T-helper 17 cell (primary cell): Measurements from ENCODE around the gene DDAH1. TPM values are rescaled to one million over a fixed set of nuclear protein-coding genes. Genes with fewer than 3 reads are reported as not detected.

Experiments
- ATAC-seq: fragments of 150-1000 bp; cut with Tn5 transposase; 2 replicates; pipeline ENCODE4 v1.10.0; 2021; ENCODE audit warnings: mild to moderate bottlenecking, moderate library complexity
- DNase-seq, 3 donors: peaks; one replicate each; pipeline versions ENCODE4 v3.0.0 to v3.0.0-alpha.2; 2020 to 2021
- H3K9me3 ChIP-seq: one replicate; pipeline ENCODE4 v1.7.0; 2013; ENCODE audit warnings: low read length, mild to moderate bottlenecking; ENCODE audit not compliant: control insufficient read depth, poor library complexity, severe bottlenecking
- H3K27ac Mint-ChIP-seq: one replicate; pipeline ENCODE4 v1.8.0; 2022; ENCODE audit warnings: mild to moderate bottlenecking, moderate library complexity, mixed read lengths
- H3K27me3 Mint-ChIP-seq: one replicate; pipeline ENCODE4 v1.8.0; 2022; ENCODE audit warnings: mixed read lengths
- H3K36me3 Mint-ChIP-seq: one replicate; pipeline ENCODE4 v1.8.0; 2022; ENCODE audit warnings: low read depth, mixed read lengths
- H3K4me1 Mint-ChIP-seq: one replicate; pipeline ENCODE4 v1.8.0; 2022; ENCODE audit warnings: mild to moderate bottlenecking, mixed read lengths
- H3K4me3 Mint-ChIP-seq: one replicate; pipeline ENCODE4 v1.8.0; 2022; ENCODE audit warnings: mild to moderate bottlenecking, moderate library complexity, mixed read lengths
- total RNA-seq, 4 donors: library from RNA in 2 of 4; stranded (reverse) in 2 of 4; gene quantifications; one replicate each; pipeline ENCODE4 v1.2.3 and lab custom pipeline; 2022 to 2026

DDAH1 gene
- total RNA-seq, 2 donors from 2014 or later: not detected

- no peak overlapping the region for H3K4me3 Mint-ChIP-seq
- H3K9me3 ChIP-seq: no peaks in the 10 kb centered on the region
- no peak for ATAC-seq
- no peaks in the 10 kb centered on the region for H3K4me1 Mint-ChIP-seq
- H3K27me3 Mint-ChIP-seq: peaks cover 5% of the 10 kb centered on the region
- no peaks in the 10 kb centered on the region for H3K36me3 Mint-ChIP-seq
- DNase-seq: no peak
- H3K27ac Mint-ChIP-seq: no peak overlapping the region
Measured at GRCh38 chr1:85387781-85388180, 77.2 kb downstream of the DDAH1 start.

- H3K36me3 Mint-ChIP-seq: peaks cover 2% of the 10 kb centered on the region
- peaks cover 5% of the 10 kb centered on the region for H3K27me3 Mint-ChIP-seq
- ATAC-seq (no peak), DNase-seq (no peak)
- H3K4me3 Mint-ChIP-seq: no peak overlapping the region
- H3K4me1 Mint-ChIP-seq: no peaks in the 10 kb centered on the region
- no peaks in the 10 kb centered on the region for H3K9me3 ChIP-seq
- H3K27ac Mint-ChIP-seq: no peak overlapping the region
Measured at GRCh38 chr1:85386068-85386722, 78.8 kb downstream of the DDAH1 start.

DNA sequence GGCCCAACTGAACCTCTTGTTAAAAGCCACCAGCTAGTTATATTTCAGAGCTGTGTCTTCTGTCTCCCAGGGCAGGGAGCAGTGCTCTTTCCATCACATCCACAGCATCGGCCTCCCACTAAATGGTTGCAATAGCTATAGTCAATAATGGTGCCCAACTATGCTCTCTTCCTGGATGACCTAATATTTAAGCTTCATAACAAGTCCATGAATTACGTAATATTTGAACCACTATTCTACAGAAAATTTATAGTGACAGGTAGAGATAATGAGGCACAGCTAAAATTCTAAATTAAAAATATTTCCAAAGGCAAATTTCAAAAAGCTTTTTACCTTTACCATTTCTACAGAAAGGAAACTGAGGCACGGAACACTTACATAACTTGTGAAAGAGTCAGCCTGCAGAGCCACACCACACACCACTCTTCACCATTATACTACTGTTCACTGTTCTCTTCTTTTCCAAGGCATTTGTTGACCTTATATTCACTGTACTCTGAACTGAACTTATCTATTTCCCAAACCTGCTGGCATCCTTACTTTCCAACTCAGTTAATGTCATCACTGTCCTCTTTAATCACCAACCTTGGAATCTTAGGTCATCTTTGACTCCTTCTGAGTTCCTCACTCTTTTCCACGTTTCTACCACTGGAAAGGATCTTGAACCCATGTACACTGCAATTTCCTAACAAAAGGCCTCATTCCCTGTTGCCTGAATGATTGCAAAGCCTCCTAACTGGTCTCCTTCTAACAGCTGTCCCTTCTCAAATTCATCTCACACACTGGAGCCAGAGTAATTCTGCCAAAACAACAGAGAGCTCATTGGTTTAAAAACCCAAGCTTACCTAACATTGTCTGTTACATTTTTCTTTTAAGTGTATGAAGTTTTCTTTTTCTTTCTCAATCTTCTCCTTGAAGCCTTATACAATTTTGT is 85.5 kb downstream of the DDAH1 start:
- H3K4me3 Mint-ChIP-seq: no peak overlapping the region
- no peak overlapping the region for H3K27ac Mint-ChIP-seq
- no peaks in the 10 kb centered on the region for H3K4me1 Mint-ChIP-seq
- peaks cover 10% of the 10 kb centered on the region for H3K27me3 Mint-ChIP-seq
- DNase-seq (no peak), ATAC-seq (no peak)
- no peaks in the 10 kb centered on the region for H3K9me3 ChIP-seq
- peaks cover 2% of the 10 kb centered on the region for H3K36me3 Mint-ChIP-seq

- no peak overlapping the region for H3K4me3 Mint-ChIP-seq
- DNase-seq (no peak), ATAC-seq (no peak)
- no peak overlapping the region for H3K27ac Mint-ChIP-seq
- H3K36me3 Mint-ChIP-seq: peaks cover 2% of the 10 kb centered on the region
- no peaks in the 10 kb centered on the region for H3K4me1 Mint-ChIP-seq
- peaks cover 16% of the 10 kb centered on the region for H3K27me3 Mint-ChIP-seq
- peaks cover 3% of the 10 kb centered on the region for H3K9me3 ChIP-seq
Measured at GRCh38 chr1:85378534-85378933, 86.4 kb downstream of the DDAH1 start.

DNA sequence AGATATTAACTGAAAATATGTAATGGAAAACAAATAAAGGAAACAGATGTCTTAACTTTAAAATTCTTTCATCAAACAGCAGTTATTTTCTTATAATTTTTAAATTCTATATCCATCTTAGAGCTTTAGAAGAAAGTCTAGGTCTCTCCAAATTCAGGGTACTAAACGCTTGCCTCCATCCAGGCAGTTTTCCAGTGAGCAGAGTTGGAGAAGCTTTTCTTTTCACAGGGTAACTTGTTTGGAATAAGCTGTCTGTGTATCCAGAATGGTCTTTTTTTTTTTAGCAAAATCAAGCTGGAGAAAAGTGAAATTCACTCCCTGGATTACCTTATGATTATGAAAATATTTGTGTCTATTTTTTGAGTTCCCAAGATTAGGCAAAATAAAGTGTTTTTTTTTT is 88.6 kb downstream of the DDAH1 start:
- no peak for ATAC-seq

DNA sequence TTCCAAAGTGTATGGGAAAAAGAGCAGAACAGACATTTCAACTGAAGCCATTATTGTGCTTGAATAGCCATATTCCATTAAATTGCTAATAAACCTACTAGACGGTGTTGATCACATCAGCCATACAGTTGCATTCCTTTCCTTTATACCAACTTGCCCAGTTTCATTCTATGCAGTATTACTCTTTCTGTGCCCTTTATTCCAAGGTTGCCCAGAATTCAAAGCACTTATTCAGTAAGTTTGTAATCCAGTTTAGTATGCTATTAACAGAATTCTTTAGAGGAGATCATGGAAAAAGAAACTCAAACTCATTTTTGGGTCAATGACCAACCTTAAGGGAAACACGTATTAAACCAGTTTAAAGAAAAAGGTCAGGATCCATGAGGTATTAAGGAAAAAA is 89.5 kb downstream of the DDAH1 start:
- ATAC-seq (no peak), DNase-seq (no peak)
- Mint-ChIP-seq H3K36me3 (no peaks in the 10 kb centered on the region), H3K4me1 (no peaks in the 10 kb centered on the region), H3K27ac (no peak overlapping the region), H3K27me3 (peaks cover 18% of the 10 kb centered on the region), H3K4me3 (no peak overlapping the region)
- peaks cover 3% of the 10 kb centered on the region for H3K9me3 ChIP-seq

More for the DNA sequence above, 88.6 kb downstream of the DDAH1 start:
- no peak for DNase-seq
- H3K9me3 ChIP-seq: peaks cover 3% of the 10 kb centered on the region
- Mint-ChIP-seq H3K4me3 (no peak overlapping the region), H3K27me3 (peaks cover 18% of the 10 kb centered on the region), H3K4me1 (no peaks in the 10 kb centered on the region), H3K36me3 (no peaks in the 10 kb centered on the region), H3K27ac (no peak overlapping the region)

GRCh38 chr1:85374160-85374559 is 90.8 kb downstream of the DDAH1 start:
- peaks cover 18% of the 10 kb centered on the region for H3K27me3 Mint-ChIP-seq
- no peak for DNase-seq
- no peaks in the 10 kb centered on the region for H3K4me1 Mint-ChIP-seq
- H3K4me3 Mint-ChIP-seq: no peak overlapping the region
- no peak overlapping the region for H3K27ac Mint-ChIP-seq
- ATAC-seq: no peak
- H3K36me3 Mint-ChIP-seq: no peaks in the 10 kb centered on the region
- H3K9me3 ChIP-seq: peaks cover 3% of the 10 kb centered on the region

GRCh38 chr1:85373378-85373708 is 91.6 kb downstream of the DDAH1 start:
- Mint-ChIP-seq H3K4me1 (no peaks in the 10 kb centered on the region), H3K27ac (no peak overlapping the region), H3K4me3 (no peak overlapping the region), H3K27me3 (peaks cover 18% of the 10 kb centered on the region), H3K36me3 (no peaks in the 10 kb centered on the region)
- ATAC-seq (no peak), DNase-seq (no peak)
- H3K9me3 ChIP-seq: peaks cover 3% of the 10 kb centered on the region

DNA sequence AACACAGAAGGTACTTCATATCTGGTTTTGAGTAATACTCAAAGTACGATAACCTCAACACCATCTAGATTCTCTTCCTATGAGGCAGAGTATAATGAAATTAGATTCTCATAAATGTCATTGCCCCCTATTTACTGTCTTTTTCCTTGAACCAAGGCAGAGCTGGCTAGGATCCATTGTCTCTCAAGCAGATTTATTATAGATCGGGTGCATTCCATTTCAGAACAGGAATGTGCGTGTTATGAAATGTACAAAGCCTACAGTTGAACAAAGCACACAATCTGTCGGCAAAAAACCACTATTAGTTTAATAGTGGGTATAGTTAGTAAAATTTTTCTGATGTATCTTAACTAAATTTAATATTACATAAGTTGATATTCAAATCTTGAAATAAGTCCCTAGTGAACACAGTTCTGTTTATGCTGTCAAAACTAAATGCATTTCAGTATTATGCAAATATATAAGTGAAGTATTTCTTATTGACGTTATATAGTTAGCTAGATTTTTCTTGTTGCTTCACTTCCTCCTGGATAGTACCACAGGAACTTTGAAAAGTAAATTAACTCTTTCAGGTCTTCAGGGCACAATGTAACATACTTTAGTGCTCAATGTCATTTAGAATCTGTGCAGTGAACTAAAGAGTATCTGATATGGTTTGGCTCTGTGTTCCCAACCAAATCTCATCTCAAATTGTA is 92.1 kb downstream of the DDAH1 start:
- ATAC-seq: no peak
- DNase-seq: no peak
- Mint-ChIP-seq H3K27ac (no peak overlapping the region), H3K4me1 (no peaks in the 10 kb centered on the region), H3K27me3 (peaks cover 23% of the 10 kb centered on the region), H3K4me3 (no peak overlapping the region), H3K36me3 (no peaks in the 10 kb centered on the region)
- peaks cover 3% of the 10 kb centered on the region for H3K9me3 ChIP-seq

GRCh38 chr1:85371021-85371420 is 93.9 kb downstream of the DDAH1 start:
- Mint-ChIP-seq H3K4me1 (no peaks in the 10 kb centered on the region), H3K4me3 (no peak overlapping the region), H3K36me3 (no peaks in the 10 kb centered on the region), H3K27me3 (peaks cover 23% of the 10 kb centered on the region), H3K27ac (no peak overlapping the region)
- DNase-seq: no peak
- ATAC-seq: no peak
- H3K9me3 ChIP-seq: peaks cover 3% of the 10 kb centered on the region

DNA sequence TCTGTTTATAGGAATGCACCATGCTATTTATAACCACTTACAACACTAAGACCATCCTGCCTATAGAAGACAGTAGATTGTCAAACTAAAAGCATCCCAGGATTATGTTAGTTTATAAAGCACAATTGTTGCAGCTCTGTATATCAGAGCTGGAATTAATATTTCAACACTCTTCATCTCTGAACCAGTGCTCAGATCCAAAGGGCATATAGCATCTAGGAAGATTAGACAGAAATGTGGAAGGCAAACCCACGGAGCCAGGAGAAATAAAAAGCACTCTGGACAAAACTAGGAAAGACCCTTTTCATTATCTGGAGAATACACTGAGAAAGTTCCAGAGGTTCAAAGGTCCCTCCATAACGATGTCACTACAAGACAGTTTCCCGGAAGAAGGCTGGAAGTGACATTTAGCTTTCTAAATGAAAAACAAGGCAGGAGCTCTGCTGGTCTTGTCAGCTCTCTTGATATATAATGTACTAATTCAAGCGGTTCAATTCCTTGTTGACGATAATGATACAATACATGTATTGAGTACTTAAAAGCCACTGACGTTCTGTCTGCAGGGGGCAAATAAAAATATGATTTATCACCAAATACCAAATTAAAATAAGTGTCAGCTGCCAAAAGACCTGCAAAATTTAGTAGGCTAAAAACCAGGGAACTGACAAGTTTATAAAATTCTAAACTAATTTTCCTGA is 96.7 kb downstream of the DDAH1 start:
- no peak for ATAC-seq
- H3K9me3 ChIP-seq: no peaks in the 10 kb centered on the region
- H3K4me1 Mint-ChIP-seq: no peaks in the 10 kb centered on the region
- H3K27me3 Mint-ChIP-seq: peaks cover 6% of the 10 kb centered on the region
- H3K36me3 Mint-ChIP-seq: no peaks in the 10 kb centered on the region
- no peak overlapping the region for H3K4me3 Mint-ChIP-seq
- no peak overlapping the region for H3K27ac Mint-ChIP-seq
- DNase-seq: no peak

- H3K4me3 Mint-ChIP-seq: no peak overlapping the region
- no peak for ATAC-seq
Measured at GRCh38 chr1:85366391-85367170, 98.4 kb downstream of the DDAH1 start.

More at GRCh38 chr1:85366391-85367170, 98.4 kb downstream of the DDAH1 start:
- Mint-ChIP-seq H3K36me3 (no peaks in the 10 kb centered on the region), H3K4me1 (no peaks in the 10 kb centered on the region), H3K27ac (no peak overlapping the region), H3K27me3 (peaks cover 6% of the 10 kb centered on the region)
- no peak for DNase-seq
- H3K9me3 ChIP-seq: no peaks in the 10 kb centered on the region
